Right renal cortex interstitium (tissue), 3 donors: ENCODE results near the gene PPP4C. TPM values are rescaled to one million over a fixed set of nuclear protein-coding genes. Genes with fewer than 3 reads are reported as not detected.

Experiments
- DNase-seq, 3 donors: peaks; one replicate each; pipeline ENCODE4 v3.0.0-alpha.2; 2013; ENCODE audit warnings: low read depth in 3 of 3, low spot score in 2 of 3
- polyA plus RNA-seq, 3 donors: library from polyadenylated mRNA; unstranded; fragments of 120-200 nt; gene quantifications; one replicate each; pipeline ENCODE4 v1.2.1, GENCODE V29; 2013; ENCODE audit not compliant: insufficient read length in 3 of 3

The PPP4C gene
- polyA plus RNA-seq, 3 donors = 80.0 to 95.1 (median 92.9) TPM

DNA sequence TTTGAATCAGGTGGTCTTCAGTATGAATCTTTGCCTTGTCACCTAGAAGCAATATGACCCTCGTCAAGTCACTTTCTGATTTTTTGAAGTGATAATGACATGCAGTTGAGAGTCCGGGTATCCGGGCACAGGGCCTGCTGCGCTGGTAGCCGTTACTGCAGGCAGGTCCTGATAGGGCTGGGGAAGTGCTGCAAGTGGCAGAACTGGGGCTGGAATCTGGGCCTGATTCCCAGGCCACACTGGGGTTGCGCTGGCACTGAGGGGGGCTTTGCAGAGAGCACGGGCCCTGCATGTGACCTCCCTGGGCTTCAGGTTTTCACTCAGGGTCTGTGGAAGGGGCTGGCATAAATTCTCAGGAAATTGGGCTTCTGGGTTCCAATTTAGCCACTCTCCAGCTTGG, 3.0 kb downstream of the PPP4C start:
- DNase-seq = no peak

DNA sequence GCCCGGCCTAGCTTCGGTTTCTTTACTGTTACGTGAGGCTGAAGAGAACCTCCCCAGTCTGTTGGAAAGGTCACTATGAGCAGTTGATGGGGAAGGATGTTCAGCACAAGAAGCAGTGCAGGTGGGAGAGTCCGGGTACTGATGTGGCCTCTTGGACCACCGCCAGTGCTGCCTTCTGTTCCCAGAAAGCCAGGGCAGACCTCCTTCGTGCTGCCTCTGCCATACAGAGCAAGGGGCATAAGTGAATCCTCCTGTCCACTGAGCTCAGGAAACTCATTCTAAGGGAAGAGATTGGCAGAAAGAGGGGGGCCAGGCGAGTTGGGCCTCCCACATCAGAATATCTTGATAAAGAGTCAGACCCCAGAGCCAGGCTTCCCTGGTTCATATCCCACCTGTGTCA, 3.7 kb downstream of the PPP4C start:
- DNase-seq = no peak

DNA sequence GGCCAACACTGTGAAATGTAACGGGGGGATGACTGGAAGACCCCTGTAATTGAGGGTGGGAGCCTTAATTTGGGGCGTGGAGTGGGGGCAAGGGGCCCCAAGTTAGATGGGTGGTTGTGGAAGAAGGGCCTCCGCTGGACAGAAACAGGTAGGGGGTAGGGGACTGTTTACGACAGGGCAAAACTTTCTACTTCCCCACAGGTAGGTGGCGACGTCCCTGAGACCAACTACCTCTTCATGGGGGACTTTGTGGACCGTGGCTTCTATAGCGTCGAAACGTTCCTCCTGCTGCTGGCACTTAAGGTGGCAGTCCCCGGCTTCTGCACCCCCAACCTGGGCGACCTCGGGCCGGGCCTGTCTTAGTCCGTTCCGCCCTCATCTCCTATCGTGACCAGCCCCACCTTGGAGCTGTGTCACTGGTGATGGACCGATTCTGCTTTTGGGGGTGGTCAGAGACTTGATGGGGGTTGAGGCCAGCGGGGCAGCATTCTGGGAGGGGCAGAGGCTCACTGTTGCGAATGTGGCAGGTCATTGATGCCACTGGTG, 6.8 kb downstream of the PPP4C start:
- DNase-seq = no peak

DNA sequence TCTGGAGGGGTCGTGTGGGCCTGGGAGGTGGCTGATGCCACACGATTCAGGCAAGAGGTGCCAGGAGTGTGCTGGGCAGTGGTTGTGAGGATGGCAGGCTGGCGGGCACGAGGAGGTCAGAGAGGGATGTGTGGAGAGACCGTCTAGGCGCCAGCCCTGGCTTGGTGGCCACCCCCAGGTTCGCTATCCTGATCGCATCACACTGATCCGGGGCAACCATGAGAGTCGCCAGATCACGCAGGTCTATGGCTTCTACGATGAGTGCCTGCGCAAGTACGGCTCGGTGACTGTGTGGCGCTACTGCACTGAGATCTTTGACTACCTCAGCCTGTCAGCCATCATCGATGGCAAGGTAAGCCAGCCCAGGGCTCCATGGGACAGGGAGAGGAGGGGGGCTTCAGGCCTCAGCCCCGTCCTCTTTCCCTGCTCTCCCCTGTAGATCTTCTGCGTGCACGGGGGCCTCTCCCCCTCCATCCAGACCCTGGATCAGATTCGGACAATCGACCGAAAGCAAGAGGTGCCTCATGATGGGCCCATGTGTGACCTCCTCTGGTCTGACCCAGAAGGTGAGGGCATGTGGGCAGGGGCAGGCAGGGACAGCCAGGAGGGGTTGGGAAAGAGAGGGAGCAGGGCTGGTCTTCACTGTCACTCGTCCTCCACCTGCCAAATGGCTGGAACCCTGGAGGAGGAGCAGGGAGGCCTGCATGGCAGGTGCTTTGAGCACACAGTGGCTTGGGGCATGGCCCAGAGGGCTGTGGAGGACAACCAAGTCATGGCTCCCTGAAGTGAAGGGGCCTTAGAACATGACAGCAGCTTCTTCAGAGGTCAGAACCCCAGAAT, 7.6 kb downstream of the PPP4C start:
- DNase-seq = no peak

DNA sequence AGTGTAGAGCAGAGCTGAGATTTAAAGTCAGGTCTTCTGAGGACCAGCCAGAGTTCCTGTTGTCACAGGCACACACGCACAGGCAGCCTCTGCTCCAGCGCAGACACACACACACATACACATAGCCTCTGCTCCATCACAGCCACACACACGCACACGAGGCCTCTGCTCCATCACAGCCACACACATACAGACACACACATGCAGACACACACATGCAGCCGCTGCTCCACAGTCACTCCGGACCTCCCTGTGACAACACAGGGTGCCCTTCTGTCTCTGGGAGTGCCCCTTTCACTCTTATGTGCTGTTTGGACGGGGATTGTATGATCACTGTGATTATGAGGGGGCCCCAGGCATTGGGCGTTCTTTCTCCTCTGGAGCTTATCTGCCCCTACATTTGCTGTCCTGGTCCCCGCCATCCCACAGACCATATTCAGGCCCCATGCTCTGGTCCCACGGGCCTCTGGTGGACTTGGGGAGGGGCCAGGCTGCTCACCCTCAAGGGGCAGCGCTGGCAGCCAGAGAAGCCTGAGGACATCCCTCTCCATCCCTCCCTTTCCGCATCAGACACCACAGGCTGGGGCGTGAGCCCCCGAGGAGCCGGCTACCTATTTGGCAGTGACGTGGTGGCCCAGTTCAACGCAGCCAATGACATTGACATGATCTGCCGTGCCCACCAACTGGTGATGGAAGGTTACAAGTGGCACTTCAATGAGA, 8.5 kb downstream of the PPP4C start:
- no peak for DNase-seq

DNA sequence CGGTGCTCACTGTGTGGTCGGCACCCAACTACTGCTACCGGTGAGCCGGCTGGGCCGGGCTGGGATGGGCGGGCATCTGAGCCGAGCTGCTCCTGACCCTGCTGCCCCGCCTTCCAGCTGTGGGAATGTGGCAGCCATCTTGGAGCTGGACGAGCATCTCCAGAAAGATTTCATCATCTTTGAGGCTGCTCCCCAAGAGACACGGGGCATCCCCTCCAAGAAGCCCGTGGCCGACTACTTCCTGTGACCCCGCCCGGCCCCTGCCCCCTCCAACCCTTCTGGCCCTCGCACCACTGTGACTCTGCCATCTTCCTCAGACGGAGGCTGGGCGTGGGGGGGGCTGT, 9.0 kb downstream of the PPP4C start:
- no peak for DNase-seq

DNA sequence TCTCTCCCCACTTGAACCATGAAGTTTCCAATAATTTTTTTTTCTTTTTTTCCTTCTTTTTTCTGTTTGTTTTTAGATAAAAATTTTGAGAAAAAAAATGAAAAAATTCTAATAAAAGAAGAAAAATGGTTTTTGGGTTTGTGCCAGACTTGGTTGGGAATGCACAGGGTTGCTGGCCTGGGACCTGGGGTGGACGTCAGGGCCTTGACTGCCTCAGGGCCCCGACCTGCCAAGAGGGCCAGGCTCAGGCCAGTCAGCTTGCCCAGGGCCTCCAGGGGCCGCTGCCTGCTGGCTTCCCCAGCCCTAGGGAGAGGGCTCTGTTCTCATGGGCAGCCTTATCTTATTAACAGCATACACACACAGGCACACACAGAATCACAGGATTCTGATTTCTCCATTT, 9.5 kb downstream of the PPP4C start:
- no peak for DNase-seq

DNA sequence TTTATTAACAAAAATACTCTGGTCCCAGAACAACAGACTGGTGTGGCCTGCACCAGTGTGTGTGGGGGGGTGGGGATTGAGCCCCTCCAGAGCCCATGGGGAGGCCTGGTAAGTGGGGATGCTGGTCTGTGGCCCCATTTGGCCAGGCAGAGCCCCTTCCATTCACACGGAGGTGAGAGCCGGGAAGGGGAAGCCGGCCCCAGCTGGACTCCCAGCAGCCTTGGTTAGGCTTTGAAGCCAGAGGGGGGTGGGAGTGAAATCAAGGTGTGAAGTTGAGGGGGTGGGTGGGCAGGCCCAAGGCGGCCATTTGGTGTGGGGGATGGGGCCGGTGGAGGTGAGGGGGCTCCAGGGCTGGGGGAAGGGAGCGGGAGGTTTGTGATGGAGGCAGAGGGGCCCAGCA, 10.0 kb downstream of the PPP4C start:
- DNase-seq = no peak

DNA sequence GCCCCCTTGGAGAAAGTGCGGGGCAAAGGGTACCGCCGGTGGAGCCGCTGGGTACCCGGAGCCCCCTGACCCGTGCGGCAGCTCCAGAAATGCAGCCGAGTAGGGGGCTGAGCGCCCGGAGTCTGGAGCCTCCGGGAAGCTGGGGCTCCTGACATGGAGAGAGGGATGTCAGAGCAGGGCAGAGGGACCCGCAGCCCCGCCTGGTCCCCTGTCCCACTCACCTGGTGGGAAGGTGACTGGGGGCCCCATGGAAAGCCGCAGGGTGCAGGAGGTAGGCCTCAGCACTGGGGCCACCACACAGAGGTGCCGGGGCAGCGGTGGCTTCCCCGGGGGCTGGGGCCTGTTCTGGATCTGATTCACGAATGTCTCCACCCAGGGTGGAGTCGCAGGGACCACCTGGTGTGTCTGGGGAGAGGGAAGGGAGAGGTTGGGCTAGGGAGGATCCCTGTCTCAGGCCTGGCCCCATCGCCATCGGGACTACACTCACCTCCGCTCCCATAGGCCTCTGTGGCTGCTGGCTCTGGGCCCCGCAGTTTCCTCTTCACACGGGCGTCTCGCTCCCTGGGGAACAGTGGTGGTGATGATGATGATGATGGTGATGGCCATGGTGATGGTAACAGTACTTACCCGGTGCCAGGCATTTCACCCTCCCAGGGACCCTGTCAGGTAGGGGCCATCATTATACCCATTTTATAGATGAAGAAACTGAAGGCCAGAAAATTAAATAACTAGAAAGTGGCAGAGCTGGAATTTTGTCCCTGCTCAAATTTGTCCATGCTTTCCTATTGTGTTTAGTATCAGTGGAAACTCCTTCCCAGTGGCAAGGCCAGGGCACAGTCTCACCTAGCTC, 10.7 kb downstream of the PPP4C start:
- DNase-seq = no peak

DNA sequence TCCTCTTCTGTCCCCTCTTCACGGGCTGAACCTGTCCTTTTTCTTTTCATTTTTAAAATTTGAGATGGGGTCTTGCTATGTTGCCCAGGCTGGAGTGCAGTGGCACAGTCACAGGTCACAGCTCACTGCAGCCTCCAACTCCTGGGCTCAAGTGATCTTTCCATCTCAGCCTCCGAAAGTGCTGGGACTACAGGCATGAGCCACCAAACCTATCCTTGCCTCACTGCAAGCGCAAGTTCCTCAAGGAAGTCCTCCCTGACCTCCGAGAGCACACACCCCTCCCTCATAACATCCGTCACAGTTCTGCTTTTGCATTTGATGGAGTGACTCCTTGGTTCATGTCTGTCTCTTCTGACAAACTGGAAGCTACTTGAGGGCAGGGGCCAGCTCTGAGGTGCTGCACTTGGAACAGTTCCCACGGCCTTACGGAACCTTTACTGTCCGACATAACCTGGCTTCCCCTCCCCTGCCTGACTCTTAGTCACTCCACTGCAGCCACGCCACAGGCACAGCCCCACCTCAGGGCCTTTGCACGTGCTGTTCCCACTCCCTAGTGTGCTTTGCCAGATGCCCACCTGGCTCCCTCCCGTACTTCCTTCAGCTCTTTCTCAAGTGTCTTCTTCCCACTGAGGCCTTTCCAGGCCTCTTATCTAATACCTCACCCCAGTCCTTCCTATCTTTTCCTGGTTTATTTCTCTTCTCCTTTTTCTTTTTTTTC, 11.5 kb downstream of the PPP4C start:
- no peak for DNase-seq

DNA sequence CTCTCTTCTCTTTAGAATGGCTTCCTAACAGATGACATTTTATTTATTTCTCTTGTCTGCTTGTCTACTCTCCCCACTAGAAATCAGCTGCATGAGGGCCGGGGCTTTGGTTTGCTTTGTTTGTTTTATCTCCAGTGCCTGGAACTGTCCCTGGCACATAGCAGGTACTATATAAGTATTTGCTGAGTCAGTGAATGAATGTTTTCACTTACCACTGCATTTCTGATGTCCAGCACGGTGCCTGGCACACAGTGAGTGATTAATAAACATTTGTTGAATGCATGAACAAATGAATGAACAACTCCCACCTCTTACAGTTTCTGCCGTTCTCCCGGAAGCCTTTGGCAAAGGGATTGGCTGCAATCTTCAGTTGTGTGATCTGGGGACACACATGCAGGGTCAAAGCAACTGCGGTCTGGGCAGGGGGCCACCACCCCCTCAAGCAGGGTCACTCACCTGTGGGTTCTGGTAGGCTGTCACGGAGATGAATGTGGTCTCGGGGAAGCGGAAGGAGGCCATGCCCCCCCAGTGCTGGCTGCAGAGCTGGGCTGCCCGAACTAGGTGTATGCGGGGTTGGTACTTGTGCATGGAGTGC, 12.5 kb downstream of the PPP4C start:
- DNase-seq = no peak

DNA sequence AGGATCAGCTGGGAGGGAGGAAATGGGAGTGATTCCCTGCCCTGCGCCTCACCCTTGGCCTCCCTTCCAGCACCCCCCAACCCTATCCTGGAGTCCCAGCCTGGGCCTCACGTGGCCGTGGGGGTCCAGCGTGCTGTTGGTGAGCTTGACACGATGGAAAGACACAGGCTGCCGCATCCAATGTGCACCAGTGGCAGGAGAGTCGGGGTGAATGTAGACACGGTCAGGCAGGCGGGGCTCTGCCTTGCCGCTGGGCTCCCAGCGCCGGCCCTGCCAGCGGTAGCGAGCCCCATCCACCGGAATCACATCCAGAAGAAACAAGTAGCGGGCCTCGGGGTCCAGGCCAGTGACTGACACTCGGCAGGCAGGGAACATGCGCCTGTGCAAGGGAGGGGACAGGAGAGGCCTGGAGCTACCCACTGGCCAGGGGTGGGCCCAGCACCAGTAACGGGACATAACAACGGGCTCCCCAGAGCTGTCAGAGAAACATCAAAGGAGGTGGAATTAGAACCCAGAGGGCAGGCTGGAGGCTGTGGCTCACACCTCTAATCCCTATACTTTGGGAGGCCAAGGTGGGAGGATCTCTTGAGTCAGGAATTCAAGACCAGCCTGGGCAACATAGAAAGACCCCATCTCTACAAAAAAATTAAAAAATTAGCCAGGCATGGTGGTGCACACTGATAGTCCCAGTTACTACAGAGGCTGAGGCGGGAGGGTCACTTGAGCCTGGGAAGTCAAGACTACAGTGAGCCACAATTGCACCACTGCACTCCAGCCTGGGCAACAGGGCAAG, 13.2 kb downstream of the PPP4C start:
- no peak for DNase-seq

DNA sequence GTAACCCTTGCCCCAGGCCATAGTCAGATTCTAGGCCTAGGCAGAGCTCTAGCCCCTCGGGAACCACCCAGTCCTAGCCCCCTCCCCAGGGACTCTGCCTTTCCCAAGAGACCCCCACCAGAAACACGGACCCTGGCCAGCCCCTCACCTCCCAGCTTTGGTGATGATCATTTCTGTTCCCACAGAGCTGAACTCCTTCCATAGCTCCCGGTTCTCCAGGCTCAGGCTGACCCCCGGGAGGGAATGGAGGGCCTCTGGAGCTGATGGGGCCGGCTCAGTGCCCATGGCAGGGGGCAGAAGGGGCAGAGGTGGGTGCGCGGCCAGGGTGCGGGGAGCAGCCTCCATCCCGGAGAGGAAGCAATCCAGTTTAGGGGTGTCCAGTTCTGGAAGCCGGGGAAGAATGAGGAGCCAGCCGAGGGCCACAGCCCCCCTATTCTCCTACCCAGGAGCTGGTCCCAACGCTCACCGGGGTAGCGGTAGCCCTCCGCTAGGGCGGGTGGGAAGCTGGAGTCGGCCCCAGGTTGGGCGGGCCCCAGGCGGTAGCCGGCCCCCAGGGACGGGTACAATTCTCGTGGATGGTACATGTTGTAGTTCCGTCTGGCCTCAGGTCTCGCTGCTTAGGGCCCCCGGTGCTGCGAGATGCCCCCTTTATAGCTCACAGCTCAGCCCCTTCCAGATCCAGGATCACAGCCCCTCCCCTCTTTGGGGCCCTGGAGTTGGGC, 15.0 kb downstream of the PPP4C start:
- no peak for DNase-seq

DNA sequence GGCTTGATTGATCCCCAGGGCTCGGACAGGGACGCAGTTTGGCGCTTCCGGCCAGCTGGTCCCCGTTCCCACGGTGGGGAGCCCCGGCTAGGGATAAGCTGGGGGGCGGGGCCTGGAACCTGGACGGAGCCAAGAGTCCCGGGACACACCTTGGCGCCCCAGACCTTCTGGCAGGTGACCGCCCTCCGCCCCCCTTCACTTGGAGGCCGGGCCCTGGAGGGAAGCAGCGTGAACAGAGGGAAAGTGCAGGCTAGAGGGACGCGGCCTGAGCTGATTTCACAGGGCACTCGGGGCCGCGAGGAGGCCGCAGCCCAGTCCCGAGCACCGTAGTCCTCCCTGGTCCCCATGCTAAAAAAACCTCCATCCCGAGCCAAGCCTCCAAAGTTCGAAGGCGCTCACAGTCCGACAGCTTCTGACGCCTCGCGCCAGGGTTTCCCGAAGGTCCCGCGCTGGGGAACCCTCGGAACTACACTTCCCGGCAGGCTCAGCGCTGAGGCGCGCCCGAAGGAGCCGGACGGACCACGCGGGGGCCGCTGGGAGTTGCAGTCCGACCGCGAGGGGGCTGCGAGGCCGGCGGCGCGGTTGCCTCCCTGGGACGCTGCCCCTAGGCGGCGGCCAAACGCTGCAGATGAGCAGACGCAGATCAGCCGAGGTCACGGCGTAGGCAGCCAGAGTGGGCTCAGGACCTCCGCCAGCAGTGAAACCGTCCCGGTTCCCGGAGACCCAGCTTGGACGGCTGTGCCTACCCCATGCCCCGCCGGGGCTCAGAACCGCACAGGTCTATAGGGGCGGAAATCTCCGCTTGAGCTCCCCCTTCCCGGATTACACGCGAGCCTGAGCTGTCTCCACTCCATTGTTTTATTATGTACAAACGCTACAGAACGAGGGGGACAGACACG, 15.9 kb downstream of the PPP4C start, which contains the start of gene TBX6:
TBX6 (minus strand) TSS at position 451 of the 899 bp plus-strand sequence. CDS start 731 bp downstream, outside the sequence.
- peak; percentile 67 to 86 (median 84) for DNase-seq

DNA sequence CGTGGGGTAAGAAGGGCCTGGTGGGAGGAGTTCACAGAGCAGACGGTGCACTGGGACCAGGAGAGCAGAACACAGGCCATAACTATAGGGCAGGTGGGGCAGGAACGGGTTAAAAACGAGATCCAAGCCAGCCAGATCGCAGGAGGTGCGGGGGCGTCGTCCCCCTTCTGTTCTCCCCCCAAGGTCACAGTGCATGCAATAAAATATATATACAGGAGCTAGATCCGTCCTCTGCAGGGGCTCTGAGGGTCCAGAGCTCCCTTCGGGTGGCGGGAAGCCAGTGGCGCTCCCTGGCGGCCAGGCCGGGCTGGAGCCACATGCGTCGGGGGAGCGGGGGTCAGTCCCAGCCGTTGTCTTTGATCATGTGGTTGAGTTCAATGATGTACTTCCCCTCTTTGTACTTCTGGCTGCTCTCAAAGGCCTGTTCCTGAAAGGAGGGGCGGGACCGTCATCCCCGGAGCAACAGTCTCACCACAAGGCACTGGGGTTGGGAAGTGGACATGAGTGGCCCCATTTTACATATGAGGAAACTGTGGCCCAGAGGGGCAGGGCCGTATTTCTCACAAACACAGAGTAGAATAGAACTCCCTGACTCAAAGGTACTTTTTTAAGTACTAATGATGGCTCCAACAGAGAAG, 16.7 kb downstream of the PPP4C start:
- DNase-seq = peak in 2 of 3 donors; percentile 44 to 49

DNA sequence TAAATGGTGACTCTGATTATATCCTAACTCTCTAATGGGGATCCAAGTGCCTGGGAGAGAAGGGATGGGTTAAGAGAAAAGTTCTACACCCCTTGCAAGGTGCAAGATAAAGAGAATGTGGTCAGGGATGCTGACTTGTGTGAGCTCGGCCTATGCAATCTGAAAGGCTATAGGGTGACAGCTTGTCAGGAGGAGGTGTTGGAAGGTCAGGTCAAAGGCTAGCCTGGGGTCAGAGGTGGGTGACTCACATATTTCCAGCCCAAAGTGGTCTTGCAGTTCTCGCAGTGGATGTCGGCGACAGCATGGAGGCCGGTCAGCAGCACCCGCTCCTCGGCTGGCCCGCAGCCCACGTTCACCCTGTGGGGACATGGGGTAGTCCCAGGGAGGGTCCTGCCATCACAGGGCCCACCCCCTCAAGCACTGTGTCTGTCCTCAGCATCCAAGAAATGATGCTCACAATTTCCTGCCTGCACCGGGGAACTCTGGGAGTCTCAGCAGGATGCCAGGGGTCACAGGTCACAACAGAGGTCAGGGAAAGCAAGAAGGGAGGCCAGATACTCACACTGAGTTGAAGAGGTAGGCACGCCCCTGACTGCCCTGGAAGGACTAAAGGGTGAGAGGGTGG, 18.9 kb downstream of the PPP4C start:
- DNase-seq = no peak
